MCF 10A (cell line): ENCODE measurements around the gene TMEM161B. TPM values are rescaled to one million over a fixed set of nuclear protein-coding genes. Genes with fewer than 3 reads are reported as not detected.
A peak's percentile ranks its signal among the peaks of the same experiment; 100 is the strongest.

Experiments
- BruUV-seq: library from RNA; stranded (reverse); fragments of 400-500 nt; replicated peaks from 2 replicates; lab custom pipeline; 2021; lab: Mats Ljungman, UMichigan
- CTCF ChIA-PET: fragments of 300-600 bp; sonication (Branson Sonifier 250); formaldehyde crosslinking; extraction: SDS; loops from one replicate; lab custom pipeline; 2021; ENCODE audit warnings: antibody characterized with exemption, inconsistent platforms; lab: Yijun Ruan, JAX
- POLR2A ChIA-PET: fragments of 300-600, 350-650 bp; sonication (Branson Sonifier 250); formaldehyde crosslinking; extraction: SDS; loops from one replicate; lab custom pipeline; 2020; ENCODE audit warnings: antibody characterized with exemption, inconsistent platforms; lab: Yijun Ruan, JAX
- DNase-seq: peaks from one replicate; pipeline ENCODE4 v3.0.0-alpha.2; 2018; ENCODE audit not compliant: unreplicated experiment
- H3K27ac Mint-ChIP-seq: one replicate; pipeline ENCODE4 v1.8.0; 2022; ENCODE audit warnings: mild to moderate bottlenecking, low read depth, mixed read lengths; ENCODE audit not compliant: unreplicated experiment
- H3K27me3 Mint-ChIP-seq: one replicate; pipeline ENCODE4 v1.8.0; 2022; ENCODE audit warnings: mixed read lengths; ENCODE audit not compliant: insufficient read depth, unreplicated experiment
- H3K36me3 Mint-ChIP-seq: one replicate; pipeline ENCODE4 v1.8.0; 2022; ENCODE audit warnings: mild to moderate bottlenecking, moderate library complexity, mixed read lengths; ENCODE audit not compliant: insufficient read depth, unreplicated experiment
- H3K4me1 Mint-ChIP-seq: one replicate; pipeline ENCODE4 v1.8.0; 2022; ENCODE audit warnings: mixed read lengths; ENCODE audit not compliant: insufficient read depth, unreplicated experiment
- H3K4me3 Mint-ChIP-seq: one replicate; pipeline ENCODE4 v1.8.0; 2022; ENCODE audit warnings: mild to moderate bottlenecking, moderate library complexity, mixed read lengths; ENCODE audit not compliant: unreplicated experiment
- H3K9me3 Mint-ChIP-seq: one replicate; pipeline ENCODE4 v1.8.0; 2022; ENCODE audit warnings: mixed read lengths; ENCODE audit not compliant: unreplicated experiment
- intact Hi-C: fragments of 100-400 bp; cut with micrococcal nuclease; formaldehyde crosslinking; loops from 2 replicates; pipeline ENCODE4 v1.14.1; 2022
- total RNA-seq: library from RNA; stranded (reverse); gene quantifications from 2 replicates; pipeline ENCODE4 v1.2.3, GENCODE V29; 2022
- TF ChIP-seq, protein P1 (sequence below): fragments of 200-600 bp; IDR thresholded peaks from one replicate; pipeline ENCODE4 v1.8.0; 2022; ENCODE audit warnings: antibody characterized with exemption, mild to moderate bottlenecking; ENCODE audit not compliant: unreplicated experiment

TMEM161B gene
- total RNA-seq, 1 experiment from 2014 or later: 14.0 TPM

DNA sequence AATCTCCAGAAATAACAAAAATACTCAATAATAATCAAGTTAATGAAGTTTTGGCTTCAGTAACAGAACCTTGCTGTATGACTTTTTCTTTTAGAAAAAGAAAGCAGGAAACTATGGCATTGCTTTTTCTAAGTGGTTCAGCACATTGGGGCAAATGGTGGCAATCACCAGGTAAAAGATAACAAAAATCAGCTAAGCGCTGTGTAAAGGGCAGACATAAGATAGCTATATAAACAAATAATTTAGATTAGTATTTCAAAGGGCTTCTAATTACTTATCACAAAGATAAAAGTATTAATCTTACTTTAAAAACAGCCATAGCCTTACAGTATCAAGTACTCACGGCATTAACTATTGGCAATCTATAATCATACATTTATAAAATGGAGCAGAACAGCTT is 10.0 kb downstream of the TMEM161B start:
- BruUV-seq: no TSS peak
- POLR2A ChIA-PET: interaction anchor here (1.0 kb wide), 1 partner anchor 11 kb away, joined by 3 read pairs; no protein-coding TSS in a partner anchor
- DNase-seq: no peak
- CTCF ChIA-PET: no interaction called here
- Mint-ChIP-seq H3K4me3 (no peak overlapping the region), H3K4me1 (peaks cover under 1% of the 10 kb centered on the region), H3K27ac (peak overlapping the region; percentile 64), H3K9me3 (no peaks in the 10 kb centered on the region), H3K36me3 (peaks cover 4% of the 10 kb centered on the region), H3K27me3 (no peaks in the 10 kb centered on the region)
- intact Hi-C loops: no loop called here
- TF ChIP-seq, protein P1, sequence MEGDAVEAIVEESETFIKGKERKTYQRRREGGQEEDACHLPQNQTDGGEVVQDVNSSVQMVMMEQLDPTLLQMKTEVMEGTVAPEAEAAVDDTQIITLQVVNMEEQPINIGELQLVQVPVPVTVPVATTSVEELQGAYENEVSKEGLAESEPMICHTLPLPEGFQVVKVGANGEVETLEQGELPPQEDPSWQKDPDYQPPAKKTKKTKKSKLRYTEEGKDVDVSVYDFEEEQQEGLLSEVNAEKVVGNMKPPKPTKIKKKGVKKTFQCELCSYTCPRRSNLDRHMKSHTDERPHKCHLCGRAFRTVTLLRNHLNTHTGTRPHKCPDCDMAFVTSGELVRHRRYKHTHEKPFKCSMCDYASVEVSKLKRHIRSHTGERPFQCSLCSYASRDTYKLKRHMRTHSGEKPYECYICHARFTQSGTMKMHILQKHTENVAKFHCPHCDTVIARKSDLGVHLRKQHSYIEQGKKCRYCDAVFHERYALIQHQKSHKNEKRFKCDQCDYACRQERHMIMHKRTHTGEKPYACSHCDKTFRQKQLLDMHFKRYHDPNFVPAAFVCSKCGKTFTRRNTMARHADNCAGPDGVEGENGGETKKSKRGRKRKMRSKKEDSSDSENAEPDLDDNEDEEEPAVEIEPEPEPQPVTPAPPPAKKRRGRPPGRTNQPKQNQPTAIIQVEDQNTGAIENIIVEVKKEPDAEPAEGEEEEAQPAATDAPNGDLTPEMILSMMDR: no peak

GRCh38 chr5:88256872-88257271 is 11.8 kb downstream of the TMEM161B start:
- Mint-ChIP-seq H3K36me3 (peaks cover 4% of the 10 kb centered on the region), H3K4me1 (peaks cover 7% of the 10 kb centered on the region), H3K27me3 (no peaks in the 10 kb centered on the region), H3K9me3 (no peaks in the 10 kb centered on the region), H3K27ac (no peak overlapping the region), H3K4me3 (no peak overlapping the region)
- ChIA-PET CTCF (interaction anchor here (0.6 to 1.1 kb wide), 2 partner anchors 8 to 20 kb away, joined by 3 read pairs; no protein-coding TSS in a partner anchor), POLR2A (interaction anchor here (1.1 to 1.3 kb wide), 2 partner anchors 9 to 11 kb away, joined by 3 to 5 read pairs; partner anchors contain the start of gene TMEM161B)
- no TSS peak for BruUV-seq
- TF ChIP-seq, protein P1: no peak
- no peak for DNase-seq
- intact Hi-C loops: no loop called here

GRCh38 chr5:88256037-88256436 is 12.6 kb downstream of the TMEM161B start:
- Mint-ChIP-seq H3K27me3 (no peaks in the 10 kb centered on the region), H3K4me1 (peaks cover 7% of the 10 kb centered on the region), H3K4me3 (no peak overlapping the region), H3K9me3 (no peaks in the 10 kb centered on the region), H3K36me3 (peaks cover 7% of the 10 kb centered on the region), H3K27ac (no peak overlapping the region)
- intact Hi-C loops: no loop called here
- POLR2A ChIA-PET: interaction anchor here (1.5 kb wide), 1 partner anchor 12 kb away, joined by 4 read pairs; no protein-coding TSS in a partner anchor
- CTCF ChIA-PET: interaction anchor here (0.6 kb wide), 1 partner anchor 52 kb away, joined by 3 read pairs; no protein-coding TSS in a partner anchor
- DNase-seq: no peak
- TF ChIP-seq, protein P1: no peak
- no TSS peak for BruUV-seq

DNA sequence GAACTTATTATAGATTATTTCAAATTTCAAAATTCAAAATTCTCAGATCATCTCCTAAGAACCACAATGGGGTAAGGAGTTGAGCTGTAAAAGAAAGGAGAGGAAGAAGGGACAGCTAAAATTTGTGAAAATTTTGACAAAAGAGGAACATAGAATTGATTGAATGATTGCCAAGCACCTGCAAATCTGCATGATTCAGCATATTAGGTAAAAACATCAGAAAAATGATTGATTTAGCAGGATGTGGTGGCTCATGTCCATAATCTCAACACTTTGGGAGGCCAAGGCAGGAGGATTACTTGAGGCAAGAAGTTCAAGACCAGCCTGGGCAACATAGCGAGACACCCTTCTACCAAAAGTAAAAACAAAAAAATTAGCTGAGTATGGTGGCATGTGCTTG is 14.3 kb downstream of the TMEM161B start:
- POLR2A ChIA-PET: no interaction called here
- Mint-ChIP-seq H3K4me3 (no peak overlapping the region), H3K4me1 (peaks cover 7% of the 10 kb centered on the region)

More for the DNA sequence above, 14.3 kb downstream of the TMEM161B start:
- TF ChIP-seq, protein P1: no peak
- BruUV-seq: no TSS peak
- CTCF ChIA-PET: interaction anchor here (0.7 kb wide), 1 partner anchor 1650 kb away, joined by 4 read pairs; no protein-coding TSS in a partner anchor
- no peak for DNase-seq
- H3K9me3 Mint-ChIP-seq: no peaks in the 10 kb centered on the region
- H3K36me3 Mint-ChIP-seq: peaks cover 7% of the 10 kb centered on the region
- no peaks in the 10 kb centered on the region for H3K27me3 Mint-ChIP-seq
- no peak overlapping the region for H3K27ac Mint-ChIP-seq
- intact Hi-C loops: no loop called here
